Dendritic cell treated with granulocyte-macrophage colony-stimulating factor and Interleukin-4, amounts not matched to agents 40 ng/mL and 50 ng/mL, for 4 days (primary cell): Measurements from ENCODE around the gene ARAP1.

Source experiments
- H3K27ac Mint-ChIP-seq: one replicate; pipeline ENCODE4 v1.8.0; 2022; ENCODE audit warnings: mild to moderate bottlenecking, mixed read lengths
- H3K27me3 Mint-ChIP-seq: one replicate; pipeline ENCODE4 v1.8.0; 2022; ENCODE audit warnings: mild to moderate bottlenecking, mixed read lengths
- H3K36me3 Mint-ChIP-seq: one replicate; pipeline ENCODE4 v1.8.0; 2022; ENCODE audit warnings: low read depth, mixed read lengths
- H3K4me1 Mint-ChIP-seq: one replicate; pipeline ENCODE4 v1.8.0; 2022; ENCODE audit warnings: low read depth, mixed read lengths
- H3K4me3 Mint-ChIP-seq: one replicate; pipeline ENCODE4 v1.8.0; 2022; ENCODE audit warnings: mild to moderate bottlenecking, moderate library complexity, mixed read lengths
- H3K9me3 Mint-ChIP-seq: one replicate; pipeline ENCODE4 v1.8.0; 2022; ENCODE audit warnings: mixed read lengths
- intact Hi-C: fragments of 100-400 bp; cut with micrococcal nuclease; formaldehyde crosslinking; loops from one replicate; pipeline ENCODE4 v1.15.0; 2022

Gene ARAP1

DNA sequence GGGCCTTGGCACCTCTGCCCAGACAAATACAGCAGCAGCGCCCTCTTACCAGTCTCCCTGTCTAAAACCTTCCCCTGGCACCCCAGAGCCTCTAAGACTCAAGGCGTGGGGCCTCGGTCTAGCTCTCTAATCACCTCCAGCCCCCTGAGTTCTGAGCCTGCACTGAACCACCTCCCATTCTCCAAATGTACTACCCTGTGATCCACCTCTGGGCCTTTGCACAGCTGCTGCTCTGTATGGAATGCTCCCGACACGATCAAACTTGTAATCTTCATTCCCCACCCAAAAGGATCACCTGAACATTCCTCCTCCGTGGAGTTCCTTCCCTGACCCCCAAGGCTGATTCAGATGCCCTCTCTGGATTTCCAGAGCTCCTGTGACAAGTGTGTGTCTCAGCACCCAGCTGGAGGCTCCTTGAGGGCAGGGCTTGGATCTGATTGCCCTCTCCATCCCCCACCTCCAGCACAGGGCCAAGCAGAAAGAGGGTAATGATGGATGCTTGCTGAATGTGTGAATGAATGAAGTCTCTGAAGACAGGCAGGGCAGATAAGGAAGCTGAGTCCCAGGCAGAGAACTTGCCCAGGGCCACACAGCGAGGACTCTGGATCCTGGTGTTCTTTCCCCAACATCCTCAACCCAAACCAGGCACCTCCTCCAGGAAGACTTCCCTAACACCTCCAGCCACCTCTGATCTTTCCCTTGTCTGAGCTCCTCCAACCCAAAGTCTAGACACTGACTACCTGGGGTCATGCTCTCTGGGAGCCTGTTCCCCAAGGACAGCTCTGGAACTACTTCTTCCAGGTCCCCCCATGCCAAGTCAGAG lies 23.3 kb upstream of the ARAP1 start:
- no peak overlapping the region for H3K27ac Mint-ChIP-seq

GRCh38 chr11:72774499-72774898 lies 22.3 kb upstream of the ARAP1 start:
- no peak overlapping the region for H3K4me3 Mint-ChIP-seq
- H3K27me3 Mint-ChIP-seq, result peaks cover 29% of the 10 kb centered on the region
- H3K4me1 Mint-ChIP-seq, result peaks cover 38% of the 10 kb centered on the region
- no peaks in the 10 kb centered on the region for H3K9me3 Mint-ChIP-seq
- no peak overlapping the region for H3K27ac Mint-ChIP-seq
- H3K36me3 Mint-ChIP-seq, result no peaks in the 10 kb centered on the region
- intact Hi-C loops, result no loop called here

More for the DNA sequence above, 23.3 kb upstream of the ARAP1 start:
- Mint-ChIP-seq H3K27me3 (peaks cover 36% of the 10 kb centered on the region), H3K9me3 (no peaks in the 10 kb centered on the region), H3K4me3 (no peak overlapping the region), H3K4me1 (peaks cover 46% of the 10 kb centered on the region), H3K36me3 (no peaks in the 10 kb centered on the region)
- intact Hi-C loops, result no loop called here

- Mint-ChIP-seq H3K27ac (no peak overlapping the region), H3K9me3 (no peaks in the 10 kb centered on the region), H3K4me1 (peaks cover 35% of the 10 kb centered on the region), H3K4me3 (no peak overlapping the region), H3K27me3 (peaks cover 23% of the 10 kb centered on the region), H3K36me3 (no peaks in the 10 kb centered on the region)
- intact Hi-C loops, result no loop called here
These were observed 21.5 kb upstream of the ARAP1 start for GRCh38 chr11:72773696-72774095.

DNA sequence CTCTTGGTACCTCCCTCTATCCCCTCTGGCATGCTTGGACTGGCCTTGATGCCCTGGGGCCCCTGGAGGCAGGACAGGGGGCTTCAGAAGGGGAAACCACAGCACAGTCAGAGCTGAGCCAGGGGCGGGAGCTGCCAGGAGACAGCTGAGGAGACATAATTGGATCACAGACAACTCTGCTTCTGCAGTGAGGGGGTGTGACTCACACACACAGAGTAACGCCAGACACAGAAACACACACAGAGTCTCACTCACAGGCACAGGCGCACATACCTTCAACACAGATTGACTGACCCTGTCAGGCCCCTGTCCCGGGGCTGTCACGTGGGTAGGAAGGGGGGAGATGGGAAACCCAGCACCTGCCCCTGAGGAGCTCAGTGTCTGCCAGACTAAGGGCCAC lies 21.1 kb upstream of the ARAP1 start:
- peaks cover 40% of the 10 kb centered on the region for H3K4me1 Mint-ChIP-seq
- H3K36me3 Mint-ChIP-seq, result no peaks in the 10 kb centered on the region
- no peak overlapping the region for H3K4me3 Mint-ChIP-seq
- no peaks in the 10 kb centered on the region for H3K9me3 Mint-ChIP-seq
- H3K27ac Mint-ChIP-seq, result no peak overlapping the region
- peaks cover 25% of the 10 kb centered on the region for H3K27me3 Mint-ChIP-seq
- intact Hi-C loops, result no loop called here

GRCh38 chr11:72772059-72772458 lies 19.9 kb upstream of the ARAP1 start:
- no peaks in the 10 kb centered on the region for H3K9me3 Mint-ChIP-seq

GRCh38 chr11:72771507-72771906 lies 19.3 kb upstream of the ARAP1 start:
- Mint-ChIP-seq H3K9me3 (no peaks in the 10 kb centered on the region), H3K4me3 (no peak overlapping the region), H3K27me3 (peaks cover 29% of the 10 kb centered on the region), H3K36me3 (no peaks in the 10 kb centered on the region), H3K4me1 (peaks cover 30% of the 10 kb centered on the region), H3K27ac (no peak overlapping the region)
- intact Hi-C loops, result no loop called here

More at GRCh38 chr11:72772059-72772458, 19.9 kb upstream of the ARAP1 start:
- intact Hi-C loops, result no loop called here
- peaks cover 35% of the 10 kb centered on the region for H3K4me1 Mint-ChIP-seq
- H3K27me3 Mint-ChIP-seq, result peaks cover 27% of the 10 kb centered on the region
- H3K36me3 Mint-ChIP-seq, result no peaks in the 10 kb centered on the region
- H3K4me3 Mint-ChIP-seq, result no peak overlapping the region
- H3K27ac Mint-ChIP-seq, result no peak overlapping the region

DNA sequence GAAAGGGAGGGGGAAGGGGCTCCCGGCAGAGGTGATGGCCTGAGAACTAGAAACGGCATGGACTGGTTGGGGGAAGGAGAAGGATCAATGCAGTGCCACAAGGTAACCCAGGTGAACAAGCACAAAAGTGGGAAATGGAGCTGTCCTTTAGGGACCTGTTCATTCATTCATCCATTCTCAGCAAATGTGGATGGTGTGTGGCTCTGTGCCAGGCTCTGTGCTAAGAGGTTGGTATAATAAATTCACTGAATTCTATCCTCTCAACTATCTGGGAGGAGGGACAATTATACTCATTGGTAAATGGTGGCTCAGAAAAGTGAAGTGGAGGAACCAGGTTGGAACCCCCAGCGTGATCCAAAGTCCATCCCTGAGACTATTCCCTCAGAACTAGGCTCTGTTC lies 18.6 kb upstream of the ARAP1 start:
- Mint-ChIP-seq H3K4me3 (no peak overlapping the region), H3K27me3 (peaks cover 28% of the 10 kb centered on the region), H3K4me1 (peaks cover 23% of the 10 kb centered on the region), H3K9me3 (no peaks in the 10 kb centered on the region), H3K27ac (no peak overlapping the region), H3K36me3 (no peaks in the 10 kb centered on the region)
- intact Hi-C loops, result no loop called here

GRCh38 chr11:72769680-72770079 lies 17.5 kb upstream of the ARAP1 start:
- no peak overlapping the region for H3K27ac Mint-ChIP-seq
- no peaks in the 10 kb centered on the region for H3K9me3 Mint-ChIP-seq
- peaks cover 22% of the 10 kb centered on the region for H3K4me1 Mint-ChIP-seq
- intact Hi-C loops, result no loop called here
- peaks cover 22% of the 10 kb centered on the region for H3K27me3 Mint-ChIP-seq
- no peak overlapping the region for H3K4me3 Mint-ChIP-seq
- no peaks in the 10 kb centered on the region for H3K36me3 Mint-ChIP-seq

DNA sequence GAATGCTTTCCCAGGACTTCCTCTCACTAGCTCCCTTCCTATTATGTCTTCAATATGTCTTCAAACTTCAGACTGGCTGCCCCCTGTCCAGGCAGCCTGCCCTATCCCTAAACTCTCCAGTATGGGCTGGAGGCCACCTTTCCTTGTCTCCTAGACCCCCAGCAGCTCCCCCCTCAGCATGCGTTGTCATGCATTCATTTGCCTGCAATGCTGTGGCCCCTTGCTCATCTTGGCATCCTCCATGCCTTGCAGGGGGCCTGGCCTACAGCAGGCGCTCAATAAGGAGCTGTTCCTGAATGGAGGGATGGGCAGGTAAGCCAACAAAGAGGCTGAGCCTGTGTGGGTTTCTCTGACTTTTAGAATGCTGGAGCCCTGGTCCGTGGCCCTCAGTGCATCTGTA lies 16.4 kb upstream of the ARAP1 start:
- H3K9me3 Mint-ChIP-seq, result no peaks in the 10 kb centered on the region
- H3K27me3 Mint-ChIP-seq, result peaks cover 22% of the 10 kb centered on the region
- H3K36me3 Mint-ChIP-seq, result no peaks in the 10 kb centered on the region
- H3K27ac Mint-ChIP-seq, result no peak overlapping the region
- peaks cover 26% of the 10 kb centered on the region for H3K4me1 Mint-ChIP-seq
- intact Hi-C loops, result no loop called here
- no peak overlapping the region for H3K4me3 Mint-ChIP-seq

DNA sequence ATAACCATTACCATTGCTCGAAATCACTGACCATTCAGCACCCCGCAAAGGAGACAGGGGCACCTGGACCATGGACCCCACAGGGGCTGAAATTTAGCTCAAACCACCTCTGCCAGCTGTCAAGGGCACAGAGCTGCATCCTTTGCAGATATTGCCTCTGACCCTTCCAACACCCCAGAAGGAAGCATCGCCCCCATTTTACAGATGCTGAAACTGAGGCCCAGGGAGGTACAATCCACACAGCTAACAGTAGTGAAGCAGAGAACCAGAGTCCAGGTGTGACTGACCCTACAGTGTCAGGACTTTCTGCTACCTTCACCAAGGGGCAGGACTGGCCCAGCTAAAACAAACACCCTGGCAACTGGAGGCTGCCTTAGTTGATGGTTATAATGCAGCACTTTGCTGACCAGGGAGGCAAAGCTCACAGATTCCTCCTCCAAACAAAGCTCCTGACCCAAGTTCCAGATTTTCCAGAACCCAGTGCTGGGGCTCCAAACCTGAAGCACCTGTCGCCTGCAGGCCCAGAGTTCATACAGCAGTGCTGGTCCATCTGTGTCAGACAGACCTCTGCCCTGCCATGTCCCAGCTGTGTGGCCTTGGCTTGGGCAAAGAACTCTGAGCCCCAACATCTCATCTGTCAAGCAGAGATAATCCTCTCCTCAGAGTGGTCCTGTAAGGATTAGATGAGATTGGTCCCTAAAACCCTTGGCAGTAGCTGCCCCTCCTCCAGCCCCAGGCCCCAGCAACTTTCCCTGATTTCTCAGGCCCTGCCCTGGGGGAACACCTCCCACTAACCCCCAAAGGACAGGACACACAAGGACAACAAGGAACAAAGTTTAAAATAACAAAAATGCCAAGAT lies 15.2 kb upstream of the ARAP1 start:
- no peaks in the 10 kb centered on the region for H3K9me3 Mint-ChIP-seq
- no peak overlapping the region for H3K27ac Mint-ChIP-seq
- intact Hi-C loops, result no loop called here
- no peaks in the 10 kb centered on the region for H3K36me3 Mint-ChIP-seq
- H3K4me3 Mint-ChIP-seq, result no peak overlapping the region
- H3K4me1 Mint-ChIP-seq, result peaks cover 33% of the 10 kb centered on the region
- H3K27me3 Mint-ChIP-seq, result peaks cover 18% of the 10 kb centered on the region

DNA sequence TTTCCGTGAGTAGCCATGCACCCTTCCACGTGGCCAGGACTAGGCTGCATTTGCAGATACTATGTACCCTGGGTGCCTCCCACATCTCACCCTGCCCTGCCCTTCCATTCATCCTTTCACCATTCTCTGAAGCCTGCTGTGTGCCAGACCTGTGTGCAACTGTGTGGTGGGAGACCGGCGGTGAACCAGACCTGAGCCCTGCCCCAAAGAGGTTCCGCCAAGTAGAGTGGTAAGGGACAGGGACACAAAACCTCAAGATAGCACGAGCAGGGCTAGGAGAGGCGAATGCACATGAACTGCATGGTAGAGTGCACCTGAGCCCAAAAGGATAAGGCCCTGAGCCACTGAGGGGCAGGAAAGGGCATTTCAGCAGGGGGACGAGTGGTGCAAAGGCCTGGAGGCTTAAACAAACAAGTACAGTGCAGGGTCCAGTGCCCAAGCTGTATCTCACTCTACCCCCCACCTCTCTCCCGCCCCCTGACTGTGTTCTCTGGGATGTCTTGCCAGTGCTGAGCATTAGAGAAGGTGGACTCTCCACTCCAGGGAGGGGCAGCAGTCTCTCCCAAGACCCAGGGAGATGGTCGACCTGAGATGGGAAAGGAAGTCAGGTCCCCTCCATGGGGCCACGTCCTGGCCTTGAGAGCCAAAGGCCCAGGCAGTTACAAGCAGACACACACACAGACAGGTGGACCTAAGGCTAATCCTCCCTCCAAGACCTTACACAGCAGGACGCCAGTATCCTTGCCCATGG lies 14.1 kb upstream of the ARAP1 start:
- no peak overlapping the region for H3K27ac Mint-ChIP-seq
- no peaks in the 10 kb centered on the region for H3K36me3 Mint-ChIP-seq
- no peak overlapping the region for H3K4me3 Mint-ChIP-seq
- peaks cover 28% of the 10 kb centered on the region for H3K4me1 Mint-ChIP-seq
- H3K9me3 Mint-ChIP-seq, result no peaks in the 10 kb centered on the region
- peaks cover 13% of the 10 kb centered on the region for H3K27me3 Mint-ChIP-seq
- intact Hi-C loops, result no loop called here

DNA sequence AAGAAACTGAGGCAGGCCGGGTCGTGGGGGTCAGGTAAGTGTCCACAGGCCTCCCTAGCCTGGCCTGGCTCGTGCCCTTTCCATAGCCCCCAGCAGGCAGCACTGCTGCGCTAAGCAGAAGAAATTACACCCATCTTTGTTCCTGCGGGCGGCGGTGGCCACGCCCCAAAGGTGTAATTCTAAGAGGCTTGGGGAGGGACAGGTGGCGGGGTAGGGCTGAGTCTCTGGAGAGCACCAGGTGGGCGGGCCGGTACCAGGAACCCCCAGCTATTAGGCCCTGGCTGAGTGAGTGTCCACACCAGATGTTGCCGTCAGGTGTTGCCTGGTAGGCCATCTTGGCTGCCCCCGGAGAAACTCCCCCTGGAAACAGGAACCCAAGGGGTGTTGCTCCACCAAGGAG lies 12.3 kb upstream of the ARAP1 start:
- intact Hi-C loops, result no loop called here
- Mint-ChIP-seq H3K36me3 (no peaks in the 10 kb centered on the region), H3K27ac (no peak overlapping the region), H3K4me1 (peaks cover 40% of the 10 kb centered on the region), H3K4me3 (no peak overlapping the region), H3K27me3 (peaks cover 12% of the 10 kb centered on the region), H3K9me3 (no peaks in the 10 kb centered on the region)

- H3K9me3 Mint-ChIP-seq, result no peaks in the 10 kb centered on the region
- H3K36me3 Mint-ChIP-seq, result no peaks in the 10 kb centered on the region
- peaks cover 47% of the 10 kb centered on the region for H3K4me1 Mint-ChIP-seq
- H3K27me3 Mint-ChIP-seq, result peaks cover 13% of the 10 kb centered on the region
- H3K27ac Mint-ChIP-seq, result peak overlapping the region; percentile 16
- intact Hi-C loops, result no loop called here
- H3K4me3 Mint-ChIP-seq, result no peak overlapping the region
These were observed 11.6 kb upstream of the ARAP1 start for GRCh38 chr11:72763823-72764222.
